OCI-LY3 (cell line): ENCODE results near the gene TEAD1.

Experiments used
- CTCF ChIP-seq: fragments of 200-600, 300-600 bp; sonication (generic); IDR thresholded peaks from 2 replicates; pipeline ENCODE4 v1.5.1; 2014; ENCODE audit warnings: antibody characterized with exemption, low read length, low read depth
- EZH2phosphoT487 ChIP-seq: fragments of 200-600 bp; shearing (Covaris generic); IDR thresholded peaks from 2 replicates; pipeline ENCODE4 v1.6.1; 2018; ENCODE audit warnings: antibody characterized with exemption, mixed run types, low read depth

DNA sequence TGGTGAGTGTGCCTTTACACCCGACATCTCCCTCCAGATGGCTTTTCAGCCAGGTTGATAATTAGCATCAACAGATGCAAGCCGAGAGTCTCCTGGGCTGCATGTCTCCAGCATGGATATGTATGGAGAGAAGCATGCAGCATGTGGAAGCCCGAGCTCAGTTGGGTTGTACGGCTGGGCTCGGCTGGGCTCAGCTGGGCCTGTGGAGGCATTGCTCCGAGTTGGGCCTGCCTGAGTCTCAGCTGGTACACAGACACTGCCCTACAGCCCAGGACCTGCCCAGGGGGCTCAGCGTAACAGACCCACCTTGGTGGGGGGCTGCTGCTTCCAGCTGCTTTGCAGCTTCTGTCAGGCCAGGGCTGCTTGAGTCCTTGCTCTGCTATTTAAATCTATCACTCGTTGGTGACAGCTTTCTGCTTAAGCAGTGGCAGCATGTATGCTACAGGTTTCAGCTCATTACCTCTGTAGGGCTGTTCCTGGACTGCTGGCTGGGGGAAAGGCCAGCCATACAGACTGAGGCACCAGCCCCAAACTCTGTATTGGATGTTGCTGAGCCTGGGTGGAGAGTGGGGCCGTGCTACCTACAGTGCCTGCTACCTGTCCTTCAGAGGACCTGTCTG, 115.5 kb downstream of the TEAD1 start:
- TF ChIP-seq CTCF: no peak
- TF ChIP-seq EZH2phosphoT487: no peak
